Activated CD4-positive, CD25-positive, alpha-beta regulatory T cell treated with anti-CD3 and anti-CD28 coated beads, Interleukin-2, amount 50 U/mL, for 16 hours (primary cell): ENCODE measurements around the gene RILPL2.
"Not testable (repeated sequence)": the region's sequence is repeated elsewhere in the genome, so short reads cannot be mapped to it uniquely, and the experiment has no call there.

ENCODE experiments used
- DNase-seq: peaks from one replicate; pipeline ENCODE4 v3.0.0-alpha.2; 2020; ENCODE audit warnings: low read depth, low spot score

Gene RILPL2

DNA sequence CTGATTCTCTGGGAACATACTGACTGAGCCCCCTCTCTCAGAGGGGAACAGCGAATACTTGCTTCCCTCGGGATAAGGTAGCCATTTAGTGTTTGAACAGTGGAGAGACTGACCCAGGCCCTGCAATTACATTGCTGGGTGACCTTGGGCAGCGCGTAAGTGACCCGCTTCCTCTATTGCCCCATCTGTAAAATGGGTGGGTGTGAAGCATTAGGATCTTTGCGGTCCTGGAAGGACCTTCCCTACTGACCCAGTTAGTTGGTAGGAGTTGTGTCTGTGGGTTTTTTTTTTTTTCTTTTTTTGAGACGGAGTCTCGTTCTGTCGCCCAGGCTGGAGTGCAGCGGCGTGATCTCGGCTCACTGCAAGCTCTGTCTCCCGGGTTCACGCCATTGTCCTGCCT, 53.8 kb downstream of the RILPL2 start:
- no peak for DNase-seq

GRCh38 chr12:123379391-123379790, 57.1 kb downstream of the RILPL2 start:
- DNase-seq = no peak

- not testable (repeated sequence) for DNase-seq
These were observed 64.1 kb downstream of the RILPL2 start for GRCh38 chr12:123372415-123372814.

DNA sequence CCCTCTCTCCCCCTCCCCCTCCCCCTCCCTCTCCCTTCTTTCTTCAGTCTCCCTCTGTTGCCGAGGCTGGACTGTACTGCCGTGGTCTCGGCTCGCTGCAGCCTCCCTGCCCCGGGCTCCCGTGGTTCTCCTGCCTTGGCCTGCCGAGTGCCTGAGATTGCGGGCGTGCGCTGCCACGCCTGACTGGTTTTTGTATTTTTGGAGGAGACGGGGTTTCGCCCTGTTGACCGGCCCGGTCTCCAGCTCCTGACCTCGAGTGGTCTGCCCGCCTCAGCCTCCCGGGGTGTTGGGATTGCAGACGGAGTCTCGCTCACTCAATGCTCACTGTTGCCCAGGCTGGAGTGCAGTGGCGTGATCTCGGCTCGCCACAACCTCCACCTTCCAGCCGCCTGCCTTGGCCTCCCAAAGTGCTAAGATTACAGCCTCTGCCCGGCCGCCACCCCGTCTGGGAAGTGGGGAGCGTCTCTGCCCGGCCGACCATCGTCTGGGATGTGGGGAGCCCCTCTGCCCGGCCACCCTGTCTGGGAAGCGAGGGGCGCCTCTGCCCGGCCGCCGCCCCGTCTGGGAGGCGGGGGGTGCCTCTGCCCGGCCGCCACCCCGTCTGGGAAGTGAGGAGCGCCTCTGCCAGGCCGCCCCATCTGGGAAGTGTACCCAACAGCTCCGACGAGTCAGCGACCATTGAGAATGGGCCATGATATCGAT, 64.7 kb downstream of the RILPL2 start:
- DNase-seq = not testable (repeated sequence)

GRCh38 chr12:123369229-123369628, 67.3 kb downstream of the RILPL2 start:
- no peak for DNase-seq

DNA sequence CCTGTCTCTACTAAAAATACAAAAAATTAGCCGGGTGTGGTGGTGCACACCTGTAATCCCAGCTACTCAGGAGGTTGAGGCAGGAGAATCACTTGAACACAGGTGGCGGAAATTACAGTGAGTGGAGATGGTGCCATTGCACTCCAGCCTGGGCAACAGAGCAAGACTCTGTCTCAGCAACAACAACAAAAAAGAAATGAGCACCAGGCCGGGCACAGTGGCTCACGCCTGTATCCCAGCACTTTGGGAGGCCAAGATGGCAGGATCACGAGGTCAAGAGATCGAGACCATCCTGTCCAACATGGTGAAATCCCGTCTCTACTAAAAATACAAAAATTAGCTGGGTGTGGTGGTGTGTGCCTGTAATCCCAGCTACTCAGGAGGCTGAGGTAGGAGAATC, 68.1 kb downstream of the RILPL2 start:
- not testable (repeated sequence) for DNase-seq

GRCh38 chr12:123367511-123367910, 69.0 kb downstream of the RILPL2 start:
- no peak for DNase-seq
